ENCODE data around the gene ECE1.

DNA sequence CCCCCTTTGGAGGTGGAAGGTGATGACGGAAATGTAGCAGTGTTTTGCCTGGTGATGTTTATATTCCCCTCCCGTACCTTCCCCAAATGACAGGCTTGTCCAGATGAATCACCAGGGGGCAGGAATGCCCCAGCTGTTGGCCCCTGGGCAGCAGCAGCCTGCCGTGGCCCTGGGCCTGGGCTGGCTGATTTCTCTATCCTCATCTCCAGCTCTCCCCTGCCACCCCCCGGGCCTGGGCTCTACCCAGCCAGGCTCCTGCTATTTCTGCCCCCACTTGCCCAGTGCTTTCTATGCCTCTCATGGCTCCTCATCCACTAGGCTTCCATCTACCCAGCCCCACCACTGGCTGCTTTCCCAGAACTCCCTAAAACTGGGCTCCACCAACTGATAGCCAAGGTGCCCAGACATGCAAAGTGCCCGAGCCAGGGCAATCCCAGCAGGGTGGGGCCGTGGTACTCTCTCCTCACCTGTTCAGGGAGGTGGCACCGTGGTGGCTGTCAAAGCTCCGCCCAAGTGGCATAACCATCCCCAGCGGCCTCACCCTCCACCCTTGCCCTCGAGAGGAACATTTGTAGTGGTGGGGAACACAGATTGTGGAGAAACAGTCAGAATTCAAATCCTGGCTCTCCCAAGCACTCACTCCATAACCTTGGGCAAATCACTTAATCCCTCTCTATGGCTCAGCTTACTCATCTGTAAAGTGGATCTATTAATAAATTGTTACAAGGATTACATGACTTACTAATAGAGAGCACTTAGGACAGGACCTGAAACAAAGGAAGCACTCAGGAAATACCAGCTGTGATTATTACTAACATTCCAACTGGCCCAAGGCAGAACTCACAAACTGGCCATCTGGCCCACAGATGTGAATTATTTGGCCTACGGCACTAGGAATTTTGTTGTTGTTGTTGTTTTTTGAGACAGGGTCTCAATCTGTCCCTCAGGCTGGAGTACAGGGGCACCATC is 12.8 kb upstream of the ECE1 start:
- TF ChIP-seq EZH2 (IDR thresholded peaks at IDR 0.05; ENCODE audit: insufficient read depth, poor library complexity, severe bottlenecking) (no peak), EZH2phosphoT487 (IDR thresholded peaks at IDR 0.05; ENCODE audit: insufficient read depth, low read depth) (no peak)
